ENCODE results near the gene IDH3A.

- TF ChIP-seq CTCF (IDR thresholded peaks at IDR 0.05) (no peak), POLR2AphosphoS5 (IDR thresholded peaks at IDR 0.05) (no peak), POLR2A (IDR thresholded peaks at IDR 0.05) (no peak)
These were observed 1.6 kb upstream of the IDH3A start for GRCh38 chr15:78147566-78147965.
